Glutamatergic neuron (in vitro differentiated cells): ENCODE results near the gene NFKBIB. TPM values are rescaled to one million over a fixed set of nuclear protein-coding genes. Genes with fewer than 3 reads are reported as not detected.

ENCODE experiments used
- DNase-seq: peaks from one replicate; pipeline ENCODE4 v3.0.0; 2022
- H3K27ac Mint-ChIP-seq: one replicate; pipeline ENCODE4 v1.8.0; 2020; ENCODE audit warnings: mild to moderate bottlenecking, mixed read lengths, inconsistent platforms; ENCODE audit not compliant: unreplicated experiment
- H3K27me3 Mint-ChIP-seq: one replicate; pipeline ENCODE4 v1.8.0; 2020; ENCODE audit warnings: mild to moderate bottlenecking, moderate library complexity, mixed read lengths, inconsistent platforms; ENCODE audit not compliant: unreplicated experiment
- H3K36me3 Mint-ChIP-seq: one replicate; pipeline ENCODE4 v1.8.0; 2020; ENCODE audit warnings: mild to moderate bottlenecking, mixed read lengths, inconsistent platforms; ENCODE audit not compliant: unreplicated experiment
- H3K4me1 Mint-ChIP-seq: one replicate; pipeline ENCODE4 v1.8.0; 2020; ENCODE audit warnings: mild to moderate bottlenecking, low read depth, mixed read lengths, inconsistent platforms; ENCODE audit not compliant: unreplicated experiment
- H3K4me3 Mint-ChIP-seq: one replicate; pipeline ENCODE4 v1.8.0; 2020; ENCODE audit warnings: mild to moderate bottlenecking, mixed read lengths, inconsistent platforms; ENCODE audit not compliant: unreplicated experiment
- H3K9me3 Mint-ChIP-seq: one replicate; pipeline ENCODE4 v1.8.0; 2020; ENCODE audit warnings: mild to moderate bottlenecking, moderate library complexity, mixed read lengths, inconsistent platforms; ENCODE audit not compliant: unreplicated experiment
- total RNA-seq: library from RNA; stranded (reverse); fragmentation: NEBNext Ultra II Directional; extraction: Animal tissue kit (Norgen Biotek cat#: 25700); gene quantifications from one replicate; pipeline ENCODE4 v1.2.1, GENCODE V29; 2021; ENCODE audit not compliant: unreplicated experiment
- TF ChIP-seq, protein P1 (sequence below): fragments of 200-600 bp; sonication (generic); IDR thresholded peaks from one replicate; pipeline ENCODE4 v1.5.0; 2021; ENCODE audit not compliant: partially characterized antibody, unreplicated experiment

Gene NFKBIB
- total RNA-seq, 1 donor from 2014 or later = 12.8 TPM

DNA sequence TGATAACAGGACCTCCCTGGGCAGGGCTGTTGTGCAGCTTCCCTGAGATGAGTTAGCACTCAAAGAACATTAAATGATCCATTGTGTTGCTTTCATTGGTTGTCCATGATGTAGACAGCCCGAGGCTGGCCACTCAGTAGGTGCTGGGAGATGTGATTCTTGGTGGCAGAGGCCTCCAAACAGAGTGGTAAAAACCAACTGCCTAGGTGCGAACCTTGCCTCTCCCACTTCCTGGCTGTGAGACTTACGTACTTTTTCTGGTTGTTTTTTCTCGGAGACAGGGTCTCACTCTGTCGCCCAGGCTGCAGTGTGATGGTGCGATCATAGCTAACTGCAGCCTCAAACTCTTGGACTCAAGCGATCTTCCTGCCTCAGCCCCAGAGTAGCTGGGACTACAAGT, 24.6 kb downstream of the NFKBIB start:
- no peaks in the 10 kb centered on the region for H3K27me3 Mint-ChIP-seq
- TF ChIP-seq, protein P1, sequence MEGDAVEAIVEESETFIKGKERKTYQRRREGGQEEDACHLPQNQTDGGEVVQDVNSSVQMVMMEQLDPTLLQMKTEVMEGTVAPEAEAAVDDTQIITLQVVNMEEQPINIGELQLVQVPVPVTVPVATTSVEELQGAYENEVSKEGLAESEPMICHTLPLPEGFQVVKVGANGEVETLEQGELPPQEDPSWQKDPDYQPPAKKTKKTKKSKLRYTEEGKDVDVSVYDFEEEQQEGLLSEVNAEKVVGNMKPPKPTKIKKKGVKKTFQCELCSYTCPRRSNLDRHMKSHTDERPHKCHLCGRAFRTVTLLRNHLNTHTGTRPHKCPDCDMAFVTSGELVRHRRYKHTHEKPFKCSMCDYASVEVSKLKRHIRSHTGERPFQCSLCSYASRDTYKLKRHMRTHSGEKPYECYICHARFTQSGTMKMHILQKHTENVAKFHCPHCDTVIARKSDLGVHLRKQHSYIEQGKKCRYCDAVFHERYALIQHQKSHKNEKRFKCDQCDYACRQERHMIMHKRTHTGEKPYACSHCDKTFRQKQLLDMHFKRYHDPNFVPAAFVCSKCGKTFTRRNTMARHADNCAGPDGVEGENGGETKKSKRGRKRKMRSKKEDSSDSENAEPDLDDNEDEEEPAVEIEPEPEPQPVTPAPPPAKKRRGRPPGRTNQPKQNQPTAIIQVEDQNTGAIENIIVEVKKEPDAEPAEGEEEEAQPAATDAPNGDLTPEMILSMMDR = no peak
- no peak overlapping the region for H3K4me3 Mint-ChIP-seq
- no peaks in the 10 kb centered on the region for H3K36me3 Mint-ChIP-seq
- DNase-seq = no peak
- H3K9me3 Mint-ChIP-seq = no peaks in the 10 kb centered on the region
- H3K27ac Mint-ChIP-seq = no peak overlapping the region
- peaks cover 1% of the 10 kb centered on the region for H3K4me1 Mint-ChIP-seq

DNA sequence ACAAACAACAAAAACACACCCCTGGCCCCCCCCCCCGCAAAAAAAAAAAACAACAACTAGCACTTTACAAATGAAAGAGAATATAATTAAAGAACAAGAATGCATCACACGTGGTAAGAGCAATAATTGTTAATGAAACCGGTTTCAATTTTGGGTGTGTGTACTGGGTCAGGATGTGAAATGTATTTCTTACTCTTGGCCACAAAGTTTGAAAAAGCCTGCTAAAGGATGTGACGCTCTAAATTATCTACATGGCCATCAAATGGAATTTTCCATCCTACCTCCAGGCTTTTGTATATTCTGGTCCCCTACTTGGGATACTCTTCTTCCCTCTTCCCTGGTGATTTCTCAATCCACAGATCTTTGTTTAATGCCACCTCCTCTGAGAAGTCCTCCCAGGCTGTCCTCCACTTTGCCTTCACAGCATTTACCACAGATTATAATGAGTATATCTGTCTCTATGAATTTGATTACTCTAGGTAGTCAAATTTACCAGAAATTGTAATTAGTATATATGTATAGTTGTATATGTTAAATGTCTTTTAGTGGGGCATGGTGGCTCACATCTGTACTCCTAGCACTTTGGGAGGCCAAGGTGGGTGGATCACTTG, 28.7 kb downstream of the NFKBIB start:
- Mint-ChIP-seq H3K36me3 (no peaks in the 10 kb centered on the region), H3K4me3 (no peak overlapping the region), H3K27me3 (no peaks in the 10 kb centered on the region), H3K27ac (no peak overlapping the region), H3K4me1 (peaks cover 7% of the 10 kb centered on the region), H3K9me3 (peaks cover 6% of the 10 kb centered on the region)
- no peak for DNase-seq
- TF ChIP-seq, protein P1 = no peak

DNA sequence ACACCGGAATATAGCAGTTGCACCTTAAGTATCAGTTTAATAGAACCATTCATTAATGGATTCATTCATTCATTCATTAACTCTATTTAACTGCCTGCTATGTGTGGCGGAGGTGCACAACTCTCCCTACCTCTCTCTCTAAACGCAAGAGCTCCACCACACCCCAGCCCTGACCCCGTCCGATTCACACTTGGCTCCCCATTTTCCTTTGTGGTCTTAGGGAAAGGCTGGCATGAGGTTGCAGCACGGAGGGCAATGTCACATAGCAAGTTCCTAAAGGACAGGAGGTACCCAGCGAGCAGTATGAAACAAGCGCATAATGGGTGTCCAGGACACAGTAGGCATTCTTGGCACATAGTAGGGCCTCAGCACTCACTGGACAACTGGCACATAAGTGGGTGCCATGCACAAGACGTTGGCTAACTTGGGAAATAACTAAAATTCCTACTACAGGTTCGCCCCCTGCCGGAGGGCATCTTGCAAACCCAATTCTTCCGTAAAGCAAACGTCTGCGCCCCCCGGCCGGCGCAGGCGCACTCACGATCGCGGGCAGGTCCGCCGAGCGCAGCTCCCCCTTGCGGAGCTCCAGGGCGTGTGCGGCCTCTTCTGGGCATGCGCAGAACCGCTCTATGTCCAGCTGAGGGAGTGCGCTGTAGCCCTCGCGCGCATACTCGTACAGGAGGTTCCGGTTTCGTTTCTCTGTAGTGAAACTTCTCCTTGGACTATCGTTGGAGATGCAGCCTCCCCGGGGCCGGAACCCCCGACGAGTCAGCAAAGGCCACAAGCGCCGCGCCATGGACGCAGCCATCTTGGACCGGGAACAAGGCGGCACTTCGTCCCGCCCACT, 30.4 kb downstream of the NFKBIB start, which contains the start of gene SARS2:
Gene SARS2 (minus strand): TSS at position 835 of the 847 bp plus-strand sequence. CDS start 27 bp downstream, at position 808.
- peak; percentile 90 for DNase-seq
- Mint-ChIP-seq H3K9me3 (peaks cover 8% of the 10 kb centered on the region), H3K27me3 (no peaks in the 10 kb centered on the region), H3K4me1 (peaks cover 7% of the 10 kb centered on the region), H3K27ac (peak within 1 kb of the TSS; percentile 92), H3K36me3 (peaks cover 6% of the 10 kb centered on the region), H3K4me3 (peak within 1 kb of the TSS; percentile 97)
- TF ChIP-seq, protein P1 = peak; percentile 99

DNA sequence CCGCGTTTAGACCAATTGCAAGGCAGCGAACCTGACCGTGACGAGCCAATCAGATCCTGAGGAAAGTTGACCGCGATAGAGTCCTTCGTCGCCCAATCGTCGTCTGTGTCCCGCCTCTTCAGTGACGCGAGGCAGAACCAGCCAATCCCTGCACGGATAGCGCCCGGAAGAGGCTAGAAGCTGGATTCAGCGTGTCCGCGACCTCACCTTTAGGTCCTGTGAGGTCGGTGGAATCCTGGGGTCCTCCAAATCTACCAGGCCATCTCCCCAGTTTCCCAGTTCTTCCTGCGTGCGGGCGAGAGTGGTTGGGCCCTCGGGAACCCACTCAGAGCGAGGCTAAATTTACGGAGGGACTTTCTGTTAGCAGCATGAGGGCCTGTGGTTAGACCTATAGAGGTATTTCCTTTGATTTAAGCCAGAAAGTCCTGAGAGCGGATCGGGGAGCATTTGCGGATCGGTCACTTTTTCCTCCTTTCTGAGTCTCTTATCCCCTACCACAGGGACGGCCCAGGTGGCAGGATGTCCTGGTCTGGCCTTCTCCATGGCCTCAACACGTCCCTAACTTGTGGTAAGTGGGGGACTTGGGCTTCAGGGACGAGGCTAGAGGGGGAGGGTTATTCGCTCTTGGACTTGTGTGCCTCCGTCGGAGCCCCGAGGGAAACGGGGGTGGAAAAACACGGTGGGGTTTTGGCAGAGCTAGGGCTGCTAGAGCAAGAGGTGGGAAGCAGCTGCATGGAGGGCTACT, 31.2 kb downstream of the NFKBIB start, which contains the start of gene MRPS12:
Gene MRPS12 (plus strand): TSS at position 169 of the 745 bp plus-strand sequence. CDS start 351 bp downstream, at position 520.
- peak; percentile 97 for DNase-seq
- TF ChIP-seq, protein P1 = no peak
- Mint-ChIP-seq H3K36me3 (peaks cover 6% of the 10 kb centered on the region), H3K27ac (peak within 1 kb of the TSS; percentile 92), H3K4me3 (peak within 1 kb of the TSS; percentile 97), H3K27me3 (no peaks in the 10 kb centered on the region), H3K4me1 (peaks cover 7% of the 10 kb centered on the region), H3K9me3 (peaks cover 8% of the 10 kb centered on the region)
